Activated CD4-positive, alpha-beta T cell treated with anti-CD3 and anti-CD28 coated beads for 24 hours (primary cell): ENCODE measurements around the gene TMEM182.
A peak's percentile ranks its signal among the peaks of the same experiment; 100 is the strongest.

Experiments used
- DNase-seq, 2 donors: peaks; one replicate each; pipeline ENCODE4 v3.0.0-alpha.2; 2020; ENCODE audit warnings: low read depth in 2 of 2

The TMEM182 gene

GRCh38 chr2:102761763-102762162 is at the start of gene TMEM182:
TSS of gene TMEM182 (plus strand) at chr2:102762031. CDS start at chr2:102762218, 187 bp downstream.
- DNase-seq, result no peak

- no peak for DNase-seq
These were observed 44.4 kb upstream of the TMEM182 start for GRCh38 chr2:102717308-102718018.

GRCh38 chr2:102718387-102719316 is 43.2 kb upstream of the TMEM182 start:
- DNase-seq, result no peak

DNA sequence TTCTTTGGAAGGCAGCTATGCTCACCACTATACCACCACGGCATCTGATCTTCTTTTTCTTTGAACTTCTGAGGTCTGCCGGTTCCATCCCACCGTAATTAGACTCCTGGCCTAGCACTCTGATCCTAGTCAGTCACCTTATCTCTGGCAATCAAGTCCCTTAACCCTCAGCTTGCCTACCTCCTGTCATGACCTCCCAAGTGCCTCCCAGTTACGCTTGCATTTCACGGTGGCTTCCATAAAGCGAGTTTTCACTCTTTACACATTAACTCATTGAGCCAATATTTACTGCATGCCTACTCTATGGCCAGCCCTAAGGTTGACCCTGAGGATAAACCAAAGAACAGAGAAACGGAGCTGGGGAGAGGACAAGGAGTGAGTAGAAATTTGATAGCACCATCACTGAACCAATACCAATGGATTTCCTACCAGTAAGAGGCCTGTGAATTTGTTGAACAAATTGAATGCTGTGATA is 37.8 kb upstream of the TMEM182 start:
- no peak for DNase-seq

DNA sequence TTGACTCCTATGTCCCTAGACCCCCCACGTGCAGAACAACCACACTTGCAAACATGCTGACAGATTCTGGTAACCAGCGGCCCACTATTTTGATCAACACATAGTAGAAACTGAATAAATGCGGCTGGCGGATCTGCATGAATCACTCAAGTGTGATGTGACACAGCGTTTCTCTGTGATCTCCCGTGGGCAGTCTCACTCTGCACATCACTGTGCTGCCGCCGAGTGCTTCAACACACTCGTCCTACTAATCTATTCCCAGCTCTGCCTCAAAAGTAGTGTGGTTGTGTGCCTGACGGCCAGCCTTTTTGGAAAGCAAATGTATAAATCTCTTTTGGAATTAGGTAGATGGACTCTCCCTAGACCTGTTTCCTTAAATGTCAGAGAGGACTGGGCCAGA is 37.3 kb upstream of the TMEM182 start:
- DNase-seq, result no peak

DNA sequence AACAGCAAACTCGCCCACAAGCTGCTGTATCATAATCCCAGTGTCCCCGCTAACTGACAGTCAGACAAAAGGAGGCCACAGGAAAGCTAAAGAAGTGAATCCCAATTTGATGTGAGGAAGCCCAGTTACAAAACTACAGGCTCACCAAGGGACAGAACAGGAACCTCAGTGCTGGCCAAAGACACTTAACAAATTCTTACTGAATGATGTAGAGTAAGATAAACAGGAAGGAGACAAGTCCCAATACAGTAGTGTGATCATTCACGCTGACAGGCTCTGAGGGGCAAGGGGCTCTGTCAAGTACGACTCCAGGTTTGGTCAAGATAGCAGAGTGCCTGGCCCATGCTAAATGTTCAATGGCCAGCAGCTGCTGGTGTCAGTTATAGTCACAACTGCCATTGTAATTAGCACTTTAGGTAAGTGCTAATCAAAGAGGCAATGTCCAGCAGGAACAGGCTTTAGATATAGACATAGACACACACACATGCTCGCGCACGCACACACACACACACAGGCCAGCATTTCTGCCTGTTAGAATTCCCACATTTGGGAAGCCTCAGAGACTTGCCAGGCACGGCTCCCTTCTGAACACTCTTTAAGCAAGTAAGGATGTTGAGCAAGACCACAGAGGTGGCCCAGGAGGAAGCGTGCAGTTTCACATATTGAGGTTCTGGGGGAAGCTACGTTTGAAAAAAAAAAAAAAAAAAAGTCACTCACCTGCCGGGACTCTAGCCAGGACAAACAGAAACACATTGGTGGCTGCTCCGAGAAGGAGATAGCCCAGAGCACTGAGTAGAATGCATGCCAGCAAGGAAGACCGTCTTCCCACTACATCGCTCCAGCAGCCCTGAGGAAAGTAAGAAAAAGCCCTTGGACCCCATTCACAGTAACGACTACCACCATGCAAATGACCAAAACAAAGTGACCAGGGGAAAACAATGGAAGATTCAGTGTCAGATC is 35.4 kb upstream of the TMEM182 start:
- DNase-seq, result no peak

DNA sequence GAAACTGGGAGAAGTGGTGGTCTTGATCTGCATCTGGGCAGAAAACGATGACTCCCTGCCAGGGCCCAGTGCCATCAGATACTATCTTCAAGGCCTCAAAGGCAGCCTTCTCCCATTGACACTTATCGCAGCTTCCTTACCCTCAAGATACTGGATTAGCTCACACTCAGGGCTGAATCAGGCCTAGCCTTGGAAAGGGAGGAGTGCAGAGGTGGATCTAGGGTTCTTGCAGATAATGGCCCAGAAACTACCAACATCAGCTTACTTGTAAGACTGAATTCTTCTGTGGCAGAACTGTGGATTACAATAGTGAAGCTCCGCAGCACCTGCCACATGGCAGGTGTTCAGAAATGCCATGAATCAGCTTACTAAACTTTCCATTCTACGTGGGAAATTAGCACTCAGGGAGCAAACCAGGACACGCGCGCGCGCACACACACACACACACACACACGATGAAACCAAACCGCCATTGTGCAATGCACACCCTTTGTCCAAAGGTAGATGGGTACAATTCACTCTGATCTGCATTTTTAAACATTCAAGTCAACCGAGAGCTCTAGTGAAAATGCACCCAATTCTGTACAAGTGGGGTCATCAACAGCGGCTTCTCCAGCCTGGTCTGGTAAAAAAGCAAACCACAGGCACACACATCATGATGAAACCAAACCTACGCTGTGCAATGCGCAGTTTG is 26.3 kb upstream of the TMEM182 start:
- DNase-seq, result no peak

DNA sequence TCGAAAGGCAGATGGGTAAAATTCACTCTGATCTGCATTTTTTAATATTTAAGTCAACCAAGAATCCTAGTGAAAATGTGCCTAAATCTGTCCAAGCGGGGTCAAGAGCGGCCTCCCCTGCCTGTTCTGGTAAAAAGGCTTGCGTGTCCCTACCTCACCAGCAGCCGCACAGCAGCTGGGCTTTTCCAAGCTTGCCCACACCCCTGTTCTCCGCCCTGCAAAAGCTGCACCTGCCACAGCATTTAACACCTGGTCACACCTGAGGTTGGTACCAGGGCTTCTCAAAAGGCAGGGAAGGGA is 25.8 kb upstream of the TMEM182 start:
- peak in 1 of 2 donors; percentile 3 for DNase-seq

DNA sequence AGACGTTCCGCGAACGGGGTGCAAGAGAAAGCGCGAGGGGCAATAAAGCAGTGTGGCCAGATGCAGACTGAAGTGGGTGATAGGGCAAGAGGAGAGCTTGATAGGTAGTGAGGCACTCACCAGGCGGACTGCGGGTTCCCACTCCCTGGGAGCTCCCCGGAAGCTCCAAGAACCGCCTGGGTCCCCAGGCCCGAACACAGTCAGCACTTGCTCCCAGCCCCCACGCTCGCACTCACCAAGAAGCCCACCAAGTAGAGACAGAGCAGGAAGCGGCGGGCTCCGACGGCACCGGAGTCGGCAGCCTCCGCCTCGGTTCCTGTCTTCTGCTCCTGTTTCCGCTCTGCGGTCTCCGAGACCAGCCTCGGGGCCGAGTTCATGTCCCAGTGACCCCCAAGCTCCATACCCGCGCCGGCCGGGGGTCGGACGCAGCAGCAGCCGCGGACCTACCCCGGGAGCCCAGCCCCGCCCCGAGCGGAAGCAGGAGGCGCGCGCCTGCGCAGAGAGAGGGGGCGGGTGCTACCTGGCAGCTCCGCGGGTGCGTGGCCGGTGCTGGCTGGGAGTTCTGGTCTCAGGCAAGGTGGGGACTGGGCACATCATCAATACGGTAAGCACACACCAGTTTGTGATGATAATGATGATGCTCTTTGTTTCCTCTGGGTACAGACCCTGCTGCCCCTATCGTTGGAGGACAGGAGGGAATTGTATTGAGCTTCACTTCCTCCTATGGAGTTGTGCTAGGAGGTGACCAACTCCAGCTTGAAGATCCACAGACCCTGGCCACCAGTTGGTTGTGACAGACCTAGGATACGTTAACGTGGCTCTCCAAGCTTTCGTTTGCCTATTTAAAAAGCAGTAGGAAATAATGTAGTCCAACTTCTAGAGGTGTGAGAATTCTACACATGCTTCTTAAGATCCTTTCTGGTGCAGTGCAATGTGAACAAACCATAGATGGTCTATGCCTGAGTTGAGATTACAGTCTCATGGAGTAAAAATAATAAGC is 25.1 kb upstream of the TMEM182 start:
- peak; percentile 84 to 85 for DNase-seq

GRCh38 chr2:102737431-102737830 is 24.4 kb upstream of the TMEM182 start:
- DNase-seq, result no peak

- no peak for DNase-seq
These were observed 18.6 kb upstream of the TMEM182 start for GRCh38 chr2:102743259-102743658.

DNA sequence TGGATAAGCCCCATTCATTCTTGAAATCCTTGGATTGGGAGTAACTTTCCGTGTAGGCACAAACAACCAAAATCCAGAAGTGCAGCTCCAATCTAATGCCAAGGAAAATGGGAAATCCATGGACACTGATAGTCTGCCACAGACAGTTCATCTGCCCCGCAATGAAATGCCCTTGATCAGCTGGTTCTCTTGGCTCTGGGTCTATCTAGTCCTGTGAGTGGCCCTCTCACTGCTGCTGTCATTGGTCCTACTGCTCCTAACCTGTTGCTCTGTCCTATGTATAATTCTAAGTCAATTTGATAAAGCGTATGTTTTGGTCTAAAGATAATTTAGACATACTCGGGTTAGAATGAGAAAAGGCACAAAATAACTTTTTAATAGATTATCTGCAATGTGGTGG is 13.7 kb upstream of the TMEM182 start:
- DNase-seq, result no peak

DNA sequence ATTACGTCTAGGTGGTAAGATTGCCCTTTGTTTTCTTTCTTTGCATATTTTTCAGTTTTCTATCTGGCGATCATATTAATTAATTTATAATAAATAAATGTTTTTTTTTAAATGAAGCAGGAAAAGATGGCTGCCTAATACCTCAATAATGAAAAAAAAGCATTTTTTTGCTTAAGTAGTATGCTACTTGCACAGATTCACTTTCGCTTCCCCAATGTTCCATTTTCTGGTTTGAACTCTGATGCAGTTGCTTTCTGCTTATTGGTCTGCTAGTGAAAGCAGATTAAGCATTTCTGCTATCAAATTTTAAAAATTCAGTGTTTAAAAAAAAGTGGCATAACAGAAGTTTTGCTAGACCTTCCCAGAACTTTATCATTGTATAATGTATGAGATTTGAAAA is 11.9 kb upstream of the TMEM182 start:
- no peak for DNase-seq

DNA sequence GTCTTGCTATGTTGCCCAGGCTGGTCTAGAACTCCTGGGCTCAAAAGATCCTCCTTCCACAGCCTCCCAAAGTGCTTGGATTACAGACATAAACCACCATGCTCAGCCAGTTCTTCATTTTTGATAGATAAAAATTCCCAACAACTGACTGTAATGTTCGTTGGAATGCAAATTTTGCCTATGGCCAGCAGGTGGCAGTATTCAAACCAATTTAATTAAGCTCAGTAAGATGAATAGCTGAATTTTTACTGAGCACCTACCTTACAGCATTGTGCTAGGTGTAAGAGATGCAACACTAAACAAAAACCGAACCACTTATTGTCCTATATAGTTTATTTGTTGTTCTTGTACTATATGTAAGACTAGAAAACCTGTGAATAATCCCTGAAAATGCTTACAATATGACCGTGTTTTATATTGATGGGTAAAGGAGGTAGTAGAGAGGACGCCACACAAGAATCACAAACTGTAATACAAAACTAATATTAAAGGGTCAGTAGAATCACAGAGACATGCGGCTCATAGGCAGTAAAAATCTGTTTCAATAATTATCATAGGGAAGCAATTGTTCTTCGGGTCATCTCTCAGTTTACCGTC is 8.2 kb upstream of the TMEM182 start:
- peak in 1 of 2 donors; percentile 4 for DNase-seq

- DNase-seq, result no peak
These were observed 7.2 kb upstream of the TMEM182 start for GRCh38 chr2:102754456-102755145.

GRCh38 chr2:102755284-102755683 is 6.5 kb upstream of the TMEM182 start:
- no peak for DNase-seq

DNA sequence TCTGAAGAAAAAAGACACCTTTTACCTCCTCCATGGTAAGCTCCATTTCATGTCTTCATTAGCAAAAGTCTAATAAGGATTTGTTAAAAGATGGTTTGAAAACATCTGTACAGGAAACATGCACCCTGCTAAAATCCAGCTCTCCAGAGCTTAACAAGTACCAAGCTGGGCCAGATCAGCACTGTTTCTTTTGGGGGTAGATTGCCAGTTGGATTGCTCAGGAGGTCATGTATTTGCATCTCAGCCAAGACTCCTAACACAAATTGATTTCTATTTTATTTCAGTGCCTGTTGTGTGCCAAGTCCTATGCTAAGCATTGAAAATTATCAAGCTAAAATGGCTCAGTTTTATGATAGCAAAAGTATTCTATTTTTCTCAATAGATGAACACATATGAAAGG is 3.4 kb upstream of the TMEM182 start:
- no peak for DNase-seq

DNA sequence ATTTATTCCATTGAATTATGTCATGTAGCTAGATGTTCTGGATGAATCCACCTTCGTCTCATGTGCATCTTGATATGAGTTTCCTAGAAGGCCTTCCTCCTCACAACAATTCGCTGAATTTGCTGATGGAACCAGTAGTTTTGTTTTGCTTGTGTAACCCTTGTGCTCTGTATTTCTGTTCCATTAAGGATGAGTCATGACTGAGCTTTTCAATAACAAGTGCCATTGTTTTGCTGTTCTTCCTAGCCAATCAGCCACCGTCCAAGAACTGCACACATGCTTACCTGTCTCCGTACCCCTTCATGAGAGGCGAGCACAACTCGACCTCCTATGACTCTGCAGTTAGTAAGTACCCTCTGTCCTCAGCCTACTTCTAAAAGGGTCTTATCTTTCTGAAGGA is 2.3 kb downstream of the TMEM182 start:
- DNase-seq, result no peak

- no peak for DNase-seq
These were observed 3.2 kb downstream of the TMEM182 start for GRCh38 chr2:102765061-102765460.
